Calu3 (cell line): ENCODE data around the gene DDX52. TPM values are rescaled to one million over a fixed set of nuclear protein-coding genes. Genes with fewer than 3 reads are reported as not detected.

Source experiments
- BruUV-seq: library from RNA; stranded (reverse); fragments of 400-500 nt; replicated peaks from 2 replicates; lab custom pipeline; 2021; lab: Mats Ljungman, UMichigan
- CTCF ChIA-PET: fragments of 300-600 bp; sonication (Branson Sonifier 250); formaldehyde crosslinking; loops from one replicate; lab custom pipeline; 2022; ENCODE audit warnings: antibody characterized with exemption; lab: Charles Lee
- DNase-seq: peaks from one replicate; pipeline ENCODE4 v3.0.0; 2022
- H3K27ac Mint-ChIP-seq: one replicate; pipeline ENCODE4 v1.8.0; 2022; ENCODE audit warnings: mixed read lengths; ENCODE audit not compliant: unreplicated experiment
- H3K27me3 Mint-ChIP-seq: one replicate; pipeline ENCODE4 v1.8.0; 2022; ENCODE audit warnings: mixed read lengths; ENCODE audit not compliant: unreplicated experiment
- H3K36me3 Mint-ChIP-seq: one replicate; pipeline ENCODE4 v1.8.0; 2022; ENCODE audit warnings: mild to moderate bottlenecking, moderate library complexity, mixed read lengths; ENCODE audit not compliant: insufficient read depth, unreplicated experiment
- H3K4me1 Mint-ChIP-seq: one replicate; pipeline ENCODE4 v1.8.0; 2022; ENCODE audit warnings: mild to moderate bottlenecking, low read depth, mixed read lengths; ENCODE audit not compliant: unreplicated experiment
- H3K4me3 Mint-ChIP-seq: one replicate; pipeline ENCODE4 v1.8.0; 2022; ENCODE audit warnings: mild to moderate bottlenecking, low read depth, moderate library complexity, mixed read lengths; ENCODE audit not compliant: unreplicated experiment
- H3K9me3 Mint-ChIP-seq: one replicate; pipeline ENCODE4 v1.8.0; 2022; ENCODE audit warnings: low read depth, mixed read lengths; ENCODE audit not compliant: unreplicated experiment
- CTCF ChIP-seq: fragments of 200-600 bp; IDR thresholded peaks from one replicate; pipeline ENCODE4 v1.8.0; 2022; ENCODE audit warnings: antibody characterized with exemption; ENCODE audit not compliant: unreplicated experiment
- intact Hi-C: fragments of 100-400 bp; cut with micrococcal nuclease; formaldehyde crosslinking; loops from one replicate; pipeline ENCODE4 v1.10.0; 2022; ENCODE audit not compliant: unreplicated experiment
- total RNA-seq: library from RNA; stranded (reverse); gene quantifications from 2 replicates; pipeline ENCODE4 v1.2.3, GENCODE V29; 2022

DDX52 gene
- total RNA-seq, 1 experiment from 2014 or later = 137 TPM

GRCh38 chr17:37662353-37662752 is 19.1 kb upstream of the DDX52 start:
- Mint-ChIP-seq H3K9me3 (no peaks in the 10 kb centered on the region), H3K36me3 (no peaks in the 10 kb centered on the region), H3K4me1 (peaks cover 7% of the 10 kb centered on the region), H3K27ac (no peak overlapping the region), H3K4me3 (no peak overlapping the region), H3K27me3 (no peaks in the 10 kb centered on the region)
- intact Hi-C loops = no loop called here
- TF ChIP-seq CTCF = no peak
- DNase-seq = no peak
- CTCF ChIA-PET = interaction anchor here (0.6 to 1.9 kb wide), 6 partner anchors 10 to 1688 kb away, joined by 3 to 6 read pairs (median 4); no protein-coding TSS in a partner anchor
- BruUV-seq = no TSS peak

GRCh38 chr17:37661400-37662014 is 18.3 kb upstream of the DDX52 start:
- Mint-ChIP-seq H3K27me3 (no peaks in the 10 kb centered on the region), H3K27ac (no peak overlapping the region), H3K36me3 (no peaks in the 10 kb centered on the region), H3K9me3 (no peaks in the 10 kb centered on the region), H3K4me1 (peaks cover 7% of the 10 kb centered on the region), H3K4me3 (no peak overlapping the region)
- DNase-seq = no peak
- CTCF ChIA-PET = interaction anchor here (0.6 to 1.9 kb wide), 8 partner anchors 9 to 1500 kb away, joined by 3 to 6 read pairs (median 3); partner anchors contain the start of gene HNF1B
- BruUV-seq = no TSS peak
- peak; percentile 12 for TF ChIP-seq CTCF
- intact Hi-C loops = no loop called here

- no peak for DNase-seq
- H3K4me3 Mint-ChIP-seq = no peak overlapping the region
- no TSS peak for BruUV-seq
- intact Hi-C loops = no loop called here
- H3K9me3 Mint-ChIP-seq = no peaks in the 10 kb centered on the region
- no peaks in the 10 kb centered on the region for H3K36me3 Mint-ChIP-seq
- no peak for TF ChIP-seq CTCF
- H3K27ac Mint-ChIP-seq = no peak overlapping the region
- peaks cover 7% of the 10 kb centered on the region for H3K4me1 Mint-ChIP-seq
- no peaks in the 10 kb centered on the region for H3K27me3 Mint-ChIP-seq
- CTCF ChIA-PET = interaction anchor here (0.6 to 1.9 kb wide), 4 partner anchors 9 to 157 kb away, joined by 3 to 8 read pairs (median 4); no protein-coding TSS in a partner anchor
Observed at GRCh38 chr17:37659925-37660324, 16.7 kb upstream of the DDX52 start.

- no peaks in the 10 kb centered on the region for H3K9me3 Mint-ChIP-seq
Observed at GRCh38 chr17:37657202-37657601, 14.0 kb upstream of the DDX52 start.

More at GRCh38 chr17:37657202-37657601, 14.0 kb upstream of the DDX52 start:
- Mint-ChIP-seq H3K4me1 (peaks cover 3% of the 10 kb centered on the region), H3K4me3 (no peak overlapping the region), H3K27ac (no peak overlapping the region), H3K36me3 (no peaks in the 10 kb centered on the region), H3K27me3 (no peaks in the 10 kb centered on the region)
- BruUV-seq = no TSS peak
- no peak for TF ChIP-seq CTCF
- CTCF ChIA-PET = interaction anchor here (1.7 kb wide), 1 partner anchor 159 kb away, joined by 9 read pairs; no protein-coding TSS in a partner anchor
- DNase-seq = no peak
- intact Hi-C loops = no loop called here
